ENCODE data around the gene EFCAB5. TPM values are rescaled to one million over a fixed set of nuclear protein-coding genes. Genes with fewer than 3 reads are reported as not detected.
A peak's percentile ranks its signal among the peaks of the same experiment; 100 is the strongest.

Gene EFCAB5
- total and polyA plus RNA-seq, 10 of the 15 experiments (the other 5 are each of a cell fraction or from before 2014, with no cell fraction given), result 0.39 to 2.6 (median 1.0) TPM

- TF ChIP-seq ATF2 (IDR thresholded peaks at IDR 0.05; ENCODE audit: low read length), result peak; percentile 18; the same call in 1 of the 2 replicates
- TF ChIP-seq MLLT1 (IDR thresholded peaks at IDR 0.05), result no peak
- TF ChIP-seq MTA3 (IDR thresholded peaks at IDR 0.05; ENCODE audit: borderline replicate concordance, low read length), result peak; percentile 53; the same call in 1 of the 2 replicates
- peak; percentile 58; the same call in 1 of the 2 replicates for TF ChIP-seq EED (IDR thresholded peaks at IDR 0.05; ENCODE audit: low read depth)
Measured at GRCh38 chr17:30095507-30096244, 154.2 kb downstream of the EFCAB5 start (continued).

- in situ Hi-C loops (cut with MboI) (loop anchor here (5.0 kb wide), 1 partner anchor 235 kb away; no protein-coding TSS in a partner anchor), intact Hi-C loops (cut with micrococcal nuclease; ENCODE audit: unreplicated experiment) (loop anchor here (10.0 kb wide), 1 partner anchor 373 kb away; the partner anchor contains the start of gene GOSR1)
- Histone ChIP-seq H3K9me3 (replicated peaks; ENCODE audit: control insufficient read depth, insufficient read depth, low read length) (no peaks in the 10 kb centered on the region), H2AFZ (ENCODE audit: control insufficient read depth, low read depth, low read length) (no peak overlapping the region; the same call in 1 of the 2 replicates), H3K4me2 (ENCODE audit: control insufficient read depth, insufficient read depth) (no peak overlapping the region), H3K9ac (ENCODE audit: control insufficient read depth, insufficient read depth, low read length) (no peak overlapping the region), H3K27ac (ENCODE audit: control insufficient read depth, insufficient read depth) (no peak overlapping the region), H3K4me3 (no peak overlapping the region), H3K79me2 (ENCODE audit: control insufficient read depth, insufficient read depth, low read length) (no peaks in the 10 kb centered on the region), H3K4me1 (ENCODE audit: control insufficient read depth, insufficient read depth, low read length) (0 out of 2 replicates have a peak, but pooled peaks cover 3% of the 10 kb centered on the region), H4K20me1 (ENCODE audit: control insufficient read depth, insufficient read depth) (no peaks in the 10 kb centered on the region), H3K36me3 (ENCODE audit: control insufficient read depth in 2 of 2, insufficient read depth in 2 of 2, low read length in 1 of 2) (no peaks in the 10 kb centered on the region), H3K27me3 (replicated peaks in 1 of 2; ENCODE audit: control insufficient read depth in 2 of 2, insufficient read depth in 2 of 2, low read length in 1 of 2) (no peaks in the 10 kb centered on the region)
- WGBS (ENCODE audit: insufficient coverage, insufficient replicate concordance, low lambda C conversion rate, missing lambda C conversion rate), result 41% methylated on average over 4 of the region's 4 CpGs
- ChIA-PET POLR2A (no interaction called here), CTCF (interaction anchor here (0.8 to 11.2 kb wide), 2 partner anchors 29 to 236 kb away, joined by 3 to 104 read pairs; no protein-coding TSS in a partner anchor), RAD21 (ENCODE audit: unreplicated experiment) (interaction anchor here (6.9 kb wide), 1 partner anchor 235 kb away, joined by 183 read pairs; the partner anchor contains the start of gene TMIGD1), SMC1A (ENCODE audit: uncharacterized antibody, unreplicated experiment) (interaction anchor here (1.1 kb wide), 1 partner anchor 232 kb away, joined by 3 read pairs; the partner anchor contains the start of gene TMIGD1)
- DNase-seq (ENCODE audit: low read depth, low spot score) (no peak), ATAC-seq (no peak), FAIRE-seq (no peak)
- no TSS peak for BruUV-seq (replicated peaks)
- TF ChIP-seq POLR2A (IDR thresholded peaks at IDR 0.05; ENCODE audit: low read depth, low read length), result no peak
Measured at GRCh38 chr17:30101686-30102390, 160.4 kb downstream of the EFCAB5 start.

Data from GM12878 (cell line).